Liver (tissue), 3 donors: ENCODE results near the gene CD109.

Source experiments
- CTCF ChIP-seq: fragments of 150-350 bp; IDR thresholded peaks from 2 replicates; pipeline ENCODE4 v1.5.1; 2017; ENCODE audit warnings: improper control_type of control experiment, low read depth, low read length; ENCODE audit not compliant: missing input control
- EGR1 ChIP-seq, 2 donors: IDR thresholded peaks; 2 replicates each; pipeline ENCODE4 v1.6.1; 2016 to 2018; ENCODE audit warnings: antibody characterized with exemption in 2 of 2, low read depth in 2 of 2
- REST ChIP-seq: IDR thresholded peaks from 2 replicates; pipeline ENCODE4 v1.6.1; 2016; ENCODE audit warnings: antibody characterized with exemption, mild to moderate bottlenecking
- SP1 ChIP-seq: IDR thresholded peaks from 2 replicates; pipeline ENCODE4 v1.6.1; 2018; ENCODE audit warnings: antibody characterized with exemption, mild to moderate bottlenecking
- TAF1 ChIP-seq: conservative IDR thresholded peaks from 2 replicates; pipeline ENCODE4 v1.6.1; 2016; ENCODE audit warnings: antibody characterized with exemption, mild to moderate bottlenecking
- YY1 ChIP-seq: IDR thresholded peaks from 2 replicates; pipeline ENCODE4 v1.6.1; 2016; ENCODE audit warnings: antibody characterized with exemption, mild to moderate bottlenecking
- donor health status: healthy.
- donor health status: healthy.

- TF ChIP-seq CTCF = no peak
- no peak for TF ChIP-seq SP1
- TF ChIP-seq TAF1 = no peak
- no peak for TF ChIP-seq YY1
- TF ChIP-seq EGR1 (IDR thresholded peaks at IDR 0.05; ENCODE audit: low read depth in 2 of 2) = no peak
- TF ChIP-seq REST = no peak
Observed at GRCh38 chr6:73688351-73688750, 7.7 kb upstream of the CD109 start.
